Measurements from ENCODE around the gene LRRK1.

The LRRK1 gene

GRCh38 chr15:100922192-100923040, 3.3 kb downstream of the LRRK1 start:
- Histone ChIP-seq H3K9me3 (ENCODE audit: low read length) (no peaks in the 10 kb centered on the region), H3K4me3 (ENCODE audit: low read depth, low read length, poor library complexity, severe bottlenecking) (peak overlapping the region; percentile 88), H3F3A (ENCODE audit: insufficient read depth, low read length) (0 out of 2 replicates have a peak, but pooled peaks cover 10% of the 10 kb centered on the region), H3K36me3 (ENCODE audit: insufficient read depth, low read length) (peaks cover 47% of the 10 kb centered on the region), H4K20me1 (ENCODE audit: insufficient read depth, low read length) (no peaks in the 10 kb centered on the region), H2AFZ (ENCODE audit: low read length) (no peak overlapping the region), H3K4me2 (ENCODE audit: low read length) (peak overlapping the region; percentile 76), H3K9me2 (ENCODE audit: low read depth, low read length) (no peaks in the 10 kb centered on the region), H3K4me1 (ENCODE audit: insufficient read depth, low read length, severe bottlenecking) (peaks cover 76% of the 10 kb centered on the region), H3K9ac (ENCODE audit: low read length) (peak overlapping the region; percentile 92), H3K27ac (ENCODE audit: low read depth, low read length, poor library complexity, severe bottlenecking) (peak overlapping the region; percentile 93), H3K27me3 (ENCODE audit: insufficient read depth, low read length) (no peaks in the 10 kb centered on the region), H3K79me2 (ENCODE audit: insufficient read depth, low read length) (peaks cover 27% of the 10 kb centered on the region)
- TF ChIP-seq CTCF (IDR thresholded peaks at IDR 0.05; ENCODE audit: low read length) (no peak), EZH2 (IDR thresholded peaks at IDR 0.05; ENCODE audit: borderline replicate concordance, low read length) (no peak)

- no peaks in the 10 kb centered on the region for H3K27me3 ChIP-seq (ENCODE audit: insufficient read depth, low read length)
- peak overlapping the region; percentile 76 for H3K4me2 ChIP-seq (ENCODE audit: low read length)
- peak overlapping the region; percentile 93 for H3K27ac ChIP-seq (ENCODE audit: low read depth, low read length, poor library complexity, severe bottlenecking)
These were observed 3.9 kb downstream of the LRRK1 start for GRCh38 chr15:100923076-100923475.

GRCh38 chr15:100923902-100924301, 4.7 kb downstream of the LRRK1 start:
- Histone ChIP-seq H3K9me3 (ENCODE audit: low read length) (no peaks in the 10 kb centered on the region), H3K79me2 (ENCODE audit: insufficient read depth, low read length) (peaks cover 23% of the 10 kb centered on the region), H3K27me3 (ENCODE audit: insufficient read depth, low read length) (no peaks in the 10 kb centered on the region), H3K4me1 (ENCODE audit: insufficient read depth, low read length, severe bottlenecking) (peaks cover 86% of the 10 kb centered on the region), H2AFZ (ENCODE audit: low read length) (no peak overlapping the region), H3K9me2 (ENCODE audit: low read depth, low read length) (no peaks in the 10 kb centered on the region), H3K9ac (ENCODE audit: low read length) (peak overlapping the region; percentile 9; the same call in 1 of the 2 replicates), H3K27ac (ENCODE audit: low read depth, low read length, poor library complexity, severe bottlenecking) (peak overlapping the region; percentile 93), H3F3A (ENCODE audit: insufficient read depth, low read length) (0 out of 2 replicates have a peak, but pooled peaks cover 10% of the 10 kb centered on the region), H4K20me1 (ENCODE audit: insufficient read depth, low read length) (no peaks in the 10 kb centered on the region), H3K4me2 (ENCODE audit: low read length) (peak overlapping the region; percentile 76), H3K36me3 (ENCODE audit: insufficient read depth, low read length) (peaks cover 61% of the 10 kb centered on the region), H3K4me3 (ENCODE audit: low read depth, low read length, poor library complexity, severe bottlenecking) (peak overlapping the region; percentile 88)
- TF ChIP-seq EZH2 (IDR thresholded peaks at IDR 0.05; ENCODE audit: borderline replicate concordance, low read length): no peak
- TF ChIP-seq CTCF (IDR thresholded peaks at IDR 0.05; ENCODE audit: low read length): no peak

More at GRCh38 chr15:100923076-100923475, 3.9 kb downstream of the LRRK1 start:
- TF ChIP-seq EZH2 (IDR thresholded peaks at IDR 0.05; ENCODE audit: borderline replicate concordance, low read length) (no peak), CTCF (IDR thresholded peaks at IDR 0.05; ENCODE audit: low read length) (no peak)
- Histone ChIP-seq H3K4me1 (ENCODE audit: insufficient read depth, low read length, severe bottlenecking) (peaks cover 77% of the 10 kb centered on the region), H3K4me3 (ENCODE audit: low read depth, low read length, poor library complexity, severe bottlenecking) (peak overlapping the region; percentile 88), H3K9me3 (ENCODE audit: low read length) (no peaks in the 10 kb centered on the region), H3K36me3 (ENCODE audit: insufficient read depth, low read length) (peaks cover 53% of the 10 kb centered on the region), H3K9ac (ENCODE audit: low read length) (peak overlapping the region; percentile 92), H3K79me2 (ENCODE audit: insufficient read depth, low read length) (peaks cover 27% of the 10 kb centered on the region), H4K20me1 (ENCODE audit: insufficient read depth, low read length) (no peaks in the 10 kb centered on the region), H3K9me2 (ENCODE audit: low read depth, low read length) (no peaks in the 10 kb centered on the region), H2AFZ (ENCODE audit: low read length) (no peak overlapping the region), H3F3A (ENCODE audit: insufficient read depth, low read length) (0 out of 2 replicates have a peak, but pooled peaks cover 10% of the 10 kb centered on the region)
